Common myeloid progenitor, CD34-positive (primary cell): Measurements from ENCODE around the gene STX4.
A peak's percentile ranks its signal among the peaks of the same experiment; 100 is the strongest.

Source experiments
- CTCF ChIA-PET: fragments of 350-600 bp; sonication (Branson Sonifier 250); formaldehyde crosslinking; loops from one replicate; lab custom pipeline; 2021; ENCODE audit warnings: antibody characterized with exemption; lab: Charles Lee
- POLR2A ChIA-PET: fragments of 350-600 bp; sonication (Branson Sonifier 250); formaldehyde crosslinking; loops from one replicate; lab custom pipeline; 2021; ENCODE audit warnings: antibody characterized with exemption; lab: Charles Lee
- DNase-seq, 3 donors: peaks; one replicate each; pipeline versions ENCODE4 v3.0.0 to v3.0.0-alpha.2; 2013
- H3K27ac ChIP-seq, 2 experiments: 1 replicate in 1 of 2; 2 replicates in 1 of 2; pipeline ENCODE4 v1.7.0; 2013; ENCODE audit warnings: inconsistent platforms in 2 of 2, low read length in 2 of 2, mild to moderate bottlenecking in 2 of 2, low read depth in 1 of 2, moderate library complexity in 1 of 2; ENCODE audit not compliant: severe bottlenecking in 2 of 2, insufficient read depth in 1 of 2, poor library complexity in 1 of 2
- H3K27me3 ChIP-seq, 5 experiments: replicated peaks in 2 of 5; 1 replicate in 3 of 5; 2 replicates in 2 of 5; pipeline versions ENCODE4 v1.6.1 to v1.7.0; 2013; ENCODE audit warnings: low read length in 4 of 5, mild to moderate bottlenecking in 2 of 5, moderate library complexity in 2 of 5, inconsistent platforms in 1 of 5; ENCODE audit not compliant: insufficient read depth in 5 of 5, control insufficient read depth in 4 of 5
- H3K36me3 ChIP-seq, 4 experiments: 1 replicate in 2 of 4; 2 replicates in 2 of 4; pipeline versions ENCODE4 v1.6.1 to v1.7.0; 2013; ENCODE audit warnings: low read length in 3 of 4, control low read depth in 1 of 4, mild to moderate bottlenecking in 1 of 4; ENCODE audit not compliant: control insufficient read depth in 4 of 4, insufficient read depth in 4 of 4
- H3K4me1 ChIP-seq, 4 experiments: 1 replicate in 3 of 4; 2 replicates in 1 of 4; pipeline versions ENCODE4 v1.6.1 to v1.7.1; 2013; ENCODE audit warnings: low read length in 3 of 4, mild to moderate bottlenecking in 3 of 4, control low read depth in 1 of 4, inconsistent platforms in 1 of 4, moderate library complexity in 1 of 4; ENCODE audit not compliant: control insufficient read depth in 4 of 4, insufficient read depth in 4 of 4; ENCODE audit errors: control extremely low read depth in 1 of 4
- H3K4me3 ChIP-seq, 7 experiments: 1 replicate in 4 of 7; 2 replicates in 3 of 7; pipeline versions ENCODE4 v1.5.1 to v1.7.0; 2013; ENCODE audit warnings: mild to moderate bottlenecking in 7 of 7, low read length in 6 of 7, moderate library complexity in 6 of 7, inconsistent platforms in 2 of 7, low read depth in 2 of 7, control low read depth in 1 of 7; ENCODE audit not compliant: insufficient read depth in 4 of 7, control insufficient read depth in 1 of 7; ENCODE audit errors: extremely low read depth in 1 of 7
- H3K9me3 ChIP-seq, 5 experiments: 1 replicate in 4 of 5; 2 replicates in 1 of 5; pipeline versions ENCODE4 v1.6.1 to v1.7.1; 2013; ENCODE audit warnings: low read length in 4 of 5, mild to moderate bottlenecking in 2 of 5, inconsistent platforms in 1 of 5, low read depth in 1 of 5, moderate library complexity in 1 of 5; ENCODE audit not compliant: control insufficient read depth in 4 of 5, insufficient read depth in 2 of 5; ENCODE audit errors: control extremely low read depth in 1 of 5
- WGBS: methylation state at CpG from one replicate; pipeline ENCODE4 v1.1.5; 2013; ENCODE audit not compliant: insufficient coverage; 5-methylcytosine and 5-hydroxymethylcytosine counted together

Gene STX4

DNA sequence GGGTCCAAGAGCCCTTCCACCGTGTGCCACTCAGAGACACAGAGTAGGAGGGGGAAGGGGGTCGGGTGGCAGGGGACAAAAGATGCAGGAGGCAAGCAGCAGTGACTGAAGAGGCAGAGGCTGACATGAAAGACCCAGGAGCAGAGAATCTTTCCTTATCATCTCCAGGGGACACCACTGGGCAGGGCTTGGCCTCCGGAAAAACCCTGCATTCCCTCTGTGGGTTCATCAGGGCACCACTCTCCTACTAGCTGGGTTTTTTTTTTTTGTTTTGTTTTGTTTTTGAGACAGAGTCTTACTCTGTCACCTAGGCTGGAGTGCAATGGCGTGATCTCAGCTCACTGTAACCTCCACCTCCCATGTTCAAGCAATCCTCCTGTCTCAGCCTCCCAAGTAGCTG is 2.1 kb upstream of the STX4 start:
- 100% methylated on average over 3 of the region's 4 CpGs for WGBS
- Histone ChIP-seq H3K36me3 (peaks cover 3 to 16% (median 6%) of the 10 kb centered on the region in 4 experiments), H3K4me1 (peaks cover 3 to 24% (median 20%) of the 10 kb centered on the region in 4 experiments), H3K27me3 (no peaks in the 10 kb centered on the region), H3K4me3 (no peak overlapping the region), H3K9me3 (no peaks in the 10 kb centered on the region), H3K27ac (no peak overlapping the region)
- POLR2A ChIA-PET = no interaction called here
- no peak for DNase-seq
- CTCF ChIA-PET = no interaction called here

GRCh38 chr16:31033709-31034492 is 543 bp downstream of the STX4 start:
- Histone ChIP-seq H3K27me3 (no peaks in the 10 kb centered on the region), H3K4me1 (peaks cover 3 to 26% (median 21%) of the 10 kb centered on the region in 4 experiments), H3K27ac (peak overlapping the region; percentile 96 to 97), H3K36me3 (peaks cover 5 to 35% (median 21%) of the 10 kb centered on the region in 4 experiments), H3K9me3 (no peaks in the 10 kb centered on the region), H3K4me3 (peak overlapping the region; percentile 79 to 100 (median 94))
- 2% methylated on average over 28 of the region's 47 CpGs for WGBS
- DNase-seq = peak; percentile 83 to 87 (median 85)
- ChIA-PET POLR2A (interaction anchor here (0.6 to 1.8 kb wide), 4 partner anchors 31 to 51 kb away, joined by 3 to 12 read pairs (median 3); partner anchors contain the start of genes ZNF646 and ZNF668), CTCF (interaction anchor here (1.0 kb wide), 2 partner anchors 40 to 49 kb away, joined by 3 read pairs; partner anchors contain the start of genes HSD3B7, ZNF646 and ZNF668)

DNA sequence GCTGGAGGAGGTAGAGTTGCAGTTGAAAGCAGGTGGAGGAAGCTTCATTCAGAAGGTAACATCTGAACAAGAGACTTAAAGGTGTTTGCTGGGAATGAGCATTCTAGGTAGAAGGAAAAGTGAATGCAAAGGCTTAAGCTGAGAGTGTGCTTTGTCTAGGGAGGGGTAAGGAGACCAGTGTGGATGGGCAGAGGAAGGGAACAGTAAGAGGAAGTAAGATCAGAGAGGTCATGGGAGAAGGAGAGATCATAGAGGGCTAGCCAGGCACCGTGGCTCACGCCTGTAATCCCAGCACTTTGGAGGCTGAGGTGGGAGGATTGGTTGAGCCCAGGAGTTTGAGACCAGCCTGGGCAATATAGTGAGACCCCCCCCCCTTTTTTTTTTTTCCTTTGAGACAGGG is 3.3 kb downstream of the STX4 start:
- POLR2A ChIA-PET = interaction anchor here (0.7 kb wide), 1 partner anchor 33 kb away, joined by 3 read pairs; no protein-coding TSS in a partner anchor
- WGBS = 100% methylated on average over 1 of the region's 2 CpGs
- CTCF ChIA-PET = interaction anchor here (0.5 to 2.7 kb wide), 2 partner anchors 52 to 415 kb away, joined by 3 to 11 read pairs; partner anchors contain the start of gene HSD3B7
- Histone ChIP-seq H3K4me3 (no peak overlapping the region), H3K27ac (no peak overlapping the region), H3K27me3 (no peaks in the 10 kb centered on the region), H3K4me1 (peaks cover 3 to 26% (median 20%) of the 10 kb centered on the region in 4 experiments), H3K9me3 (no peaks in the 10 kb centered on the region), H3K36me3 (peaks cover 18 to 55% (median 31%) of the 10 kb centered on the region in 4 experiments)
- no peak for DNase-seq

- ChIA-PET CTCF (interaction anchor here (1.4 to 1.9 kb wide), 2 partner anchors 12 to 26 kb away, joined by 3 to 7 read pairs; no protein-coding TSS in a partner anchor), POLR2A (interaction anchor here (1.6 kb wide), 1 partner anchor 35 kb away, joined by 3 read pairs; the partner anchor contains the start of genes ZNF646 and ZNF668)
- DNase-seq = no peak
- no peaks in the 10 kb centered on the region for H3K9me3 ChIP-seq
- H3K36me3 ChIP-seq = peaks cover 22 to 75% (median 42%) of the 10 kb centered on the region in 4 experiments
- 100% methylated on average over 2 of the region's 2 CpGs for WGBS
- no peak overlapping the region for H3K4me3 ChIP-seq
- H3K27me3 ChIP-seq = no peaks in the 10 kb centered on the region
- H3K4me1 ChIP-seq = peaks cover 0 to 11% (median 6%) of the 10 kb centered on the region in 4 experiments
- no peak overlapping the region for H3K27ac ChIP-seq
These were observed 5.6 kb downstream of the STX4 start for GRCh38 chr16:31038993-31039392.

- ChIA-PET CTCF (interaction anchor here (0.8 to 1.6 kb wide), 4 partner anchors 15 to 58 kb away, joined by 3 to 4 read pairs (median 4); partner anchors contain the start of gene HSD3B7), POLR2A (no interaction called here)
- Histone ChIP-seq H3K36me3 (peaks cover 17 to 50% (median 31%) of the 10 kb centered on the region in 4 experiments), H3K9me3 (no peaks in the 10 kb centered on the region), H3K27me3 (no peaks in the 10 kb centered on the region), H3K4me3 (no peak overlapping the region), H3K27ac (no peak overlapping the region), H3K4me1 (no peaks in the 10 kb centered on the region)
- WGBS = 97% methylated on average over 10 of the region's 10 CpGs
- no peak for DNase-seq
These were observed 9.5 kb downstream of the STX4 start for GRCh38 chr16:31042866-31043265.

DNA sequence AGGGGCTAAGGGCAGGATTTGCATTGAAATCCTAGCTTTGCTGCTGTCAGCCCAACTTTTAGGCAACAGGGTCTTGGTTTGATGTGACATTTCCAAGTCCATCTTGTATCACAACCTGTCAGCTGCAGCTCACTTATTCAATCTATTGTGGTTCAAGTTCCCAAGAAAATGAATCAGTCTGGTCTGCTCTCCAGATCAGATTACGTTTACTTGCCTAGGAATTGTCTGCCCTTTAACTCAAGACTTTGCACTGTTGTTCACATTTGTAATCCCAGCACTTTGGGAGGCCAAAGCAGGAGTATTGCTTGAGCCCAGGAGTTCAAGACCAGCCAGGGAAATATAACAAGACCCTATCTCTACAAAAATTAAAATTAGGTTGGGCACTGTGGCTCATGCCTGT is 10.0 kb downstream of the STX4 start:
- no peak for DNase-seq
- 100% methylated on average over 1 of the region's 1 CpG for WGBS
- H3K36me3 ChIP-seq = peaks cover 17 to 46% (median 26%) of the 10 kb centered on the region in 4 experiments
- no peaks in the 10 kb centered on the region for H3K9me3 ChIP-seq
- H3K4me1 ChIP-seq = peaks cover 0 to 2% (median 1%) of the 10 kb centered on the region in 4 experiments
- no peaks in the 10 kb centered on the region for H3K27me3 ChIP-seq
- ChIA-PET CTCF (interaction anchor here (1.6 kb wide), 1 partner anchor 58 kb away, joined by 4 read pairs; the partner anchor contains the start of gene HSD3B7), POLR2A (no interaction called here)
- no peak overlapping the region for H3K4me3 ChIP-seq
- H3K27ac ChIP-seq = no peak overlapping the region
